Keratinocyte (primary cell): ENCODE data around the gene PRCP. TPM values are rescaled to one million over a fixed set of nuclear protein-coding genes. Genes with fewer than 3 reads are reported as not detected.
"Not testable (repeated sequence)": the region's sequence is repeated elsewhere in the genome, so short reads cannot be mapped to it uniquely, and the experiment has no call there.

Experiments
- DNase-seq: peaks from one replicate; pipeline ENCODE4 v3.0.0-alpha.2; 2011; ENCODE audit warnings: low read depth, missing footprints, low spot score
- FAIRE-seq: peaks from 2 replicates; lab custom pipeline; 2011; peaks lifted over from hg19 to GRCh38; lab: Jason Lieb, UNC
- H2AFZ ChIP-seq: 2 replicates; pipeline ENCODE4 v1.6.0; 2012; ENCODE audit warnings: low read length, control low read depth, inconsistent platforms; ENCODE audit not compliant: control insufficient read depth
- H3K27ac ChIP-seq: 2 replicates; pipeline ENCODE4 v1.5.1; 2011; ENCODE audit warnings: low read length; ENCODE audit not compliant: control insufficient read depth, insufficient read depth
- H3K27me3 ChIP-seq: 3 replicates; pipeline ENCODE4 v1.6.0; 2011; ENCODE audit warnings: low read length; ENCODE audit not compliant: control insufficient read depth, insufficient read depth; ENCODE audit errors: extremely low read depth
- H3K36me3 ChIP-seq, 2 experiments: 2 replicates in 1 of 2; 3 replicates in 1 of 2; pipeline ENCODE4 v1.5.1; 2011; ENCODE audit warnings: low read length in 2 of 2, mild to moderate bottlenecking in 1 of 2; ENCODE audit not compliant: control insufficient read depth in 2 of 2, insufficient read depth in 2 of 2; ENCODE audit errors: extremely low read depth in 1 of 2
- H3K4me1 ChIP-seq: 3 replicates; pipeline ENCODE4 v1.5.1; 2011; ENCODE audit warnings: low read length; ENCODE audit not compliant: control insufficient read depth, insufficient read depth; ENCODE audit errors: extremely low read depth
- H3K4me2 ChIP-seq: 3 replicates; pipeline ENCODE4 v1.6.0; 2011; ENCODE audit warnings: low read depth, low read length; ENCODE audit not compliant: control insufficient read depth, insufficient read depth; ENCODE audit errors: extremely low read depth
- H3K4me3 ChIP-seq, 3 experiments: fragments of 200-600 bp in 1 of 3; sonication (generic) in 1 of 3; 2 replicates in 2 of 3; 3 replicates in 1 of 3; pipeline ENCODE4 v1.5.1; 2011 to 2016; ENCODE audit warnings: low read length in 3 of 3, mild to moderate bottlenecking in 3 of 3, control low read depth in 2 of 3, inconsistent platforms in 1 of 3, low read depth in 1 of 3, mixed read lengths in 1 of 3, mixed run types in 1 of 3, moderate library complexity in 1 of 3; ENCODE audit not compliant: control insufficient read depth in 2 of 3, insufficient read depth in 2 of 3; ENCODE audit errors: extremely low read depth in 1 of 3
- H3K79me2 ChIP-seq: 2 replicates; pipeline ENCODE4 v1.6.0; 2012; ENCODE audit warnings: low read length; ENCODE audit not compliant: control insufficient read depth, insufficient read depth
- H3K9ac ChIP-seq: 3 replicates; pipeline ENCODE4 v1.6.0; 2011; ENCODE audit warnings: low read length; ENCODE audit not compliant: control insufficient read depth, insufficient read depth; ENCODE audit errors: extremely low read depth
- H3K9me1 ChIP-seq: 3 replicates; pipeline ENCODE4 v1.6.0; 2011; ENCODE audit warnings: low read length; ENCODE audit not compliant: control insufficient read depth, insufficient read depth; ENCODE audit errors: extremely low read depth
- H3K9me3 ChIP-seq: 2 replicates; pipeline ENCODE4 v1.5.1; 2012; ENCODE audit warnings: low read depth, low read length; ENCODE audit not compliant: control insufficient read depth
- H4K20me1 ChIP-seq: 3 replicates; pipeline ENCODE4 v1.6.0; 2011; ENCODE audit warnings: low read length; ENCODE audit not compliant: control insufficient read depth, insufficient read depth; ENCODE audit errors: extremely low read depth
- CTCF ChIP-seq, 3 experiments: IDR thresholded peaks in 1 of 3; conservative IDR thresholded peaks in 1 of 3; optimal IDR thresholded peaks in 1 of 3; 2 replicates in 2 of 3; 3 replicates in 1 of 3; pipeline versions ENCODE3 to v1.5.1; 2011; ENCODE audit warnings: low read length in 3 of 3, mild to moderate bottlenecking in 3 of 3, moderate library complexity in 2 of 3, control low read depth in 1 of 3, inconsistent platforms in 1 of 3; ENCODE audit not compliant: insufficient read depth in 2 of 3; ENCODE audit errors: extremely low read depth in 1 of 3
- EZH2 ChIP-seq: IDR thresholded peaks from one replicate; pipeline ENCODE4 v1.6.1; 2012; ENCODE audit warnings: inconsistent platforms, mild to moderate bottlenecking, low read length, moderate library complexity
- dilution Hi-C: fragments of 300-500 bp; cut with MboI; formaldehyde crosslinking; loops from one replicate; pipeline ENCODE4 v1.7.0; 2020; ENCODE audit warnings: low sequenced_read_pairs; ENCODE audit not compliant: extremely low pct_ligation_motif_present
- polyA plus RNA-seq, 5 experiments: library from polyadenylated mRNA; depleted of rRNA in 3 of 5; stranded (reverse) in 3 of 5; stranded (forward) in 1 of 5; unstranded in 1 of 5; fragments of >200 nt; gene quantifications; 1 replicate in 1 of 5; 2 replicates in 3 of 5; 3 replicates in 1 of 5; pipeline versions ENCODE4 v1.2.1 to v1.2.3, GENCODE V29; 2011 to 2012; ENCODE audit warnings: missing spikeins in 2 of 5, low read depth in 1 of 5, low replicate concordance in 1 of 5

The PRCP gene
- polyA plus RNA-seq, 1 donor (not counting 4 experiments of a cell fraction or from before 2014, with no cell fraction given): 43.5 TPM

DNA sequence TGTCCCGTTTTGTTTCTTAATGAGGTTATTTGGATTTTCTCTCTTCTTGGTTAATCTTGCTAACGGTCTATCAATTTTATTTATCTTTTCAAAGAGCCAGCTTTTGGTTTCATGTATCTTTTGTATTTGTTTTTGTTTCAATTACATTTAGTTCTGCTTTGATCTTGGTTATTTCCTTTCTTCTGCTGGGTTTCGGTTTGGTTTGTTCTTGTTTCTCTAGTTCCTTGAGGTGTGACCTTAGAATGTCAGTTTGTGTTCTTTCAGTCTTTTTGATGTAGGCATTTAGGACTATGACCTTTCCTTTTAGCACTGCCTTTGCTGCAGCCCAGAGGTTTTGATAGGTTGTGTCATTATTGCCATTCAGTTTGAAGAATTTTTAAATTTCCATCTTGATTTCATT is 20.0 kb upstream of the PRCP start:
- H3K27me3 ChIP-seq: not testable (repeated sequence)

DNA sequence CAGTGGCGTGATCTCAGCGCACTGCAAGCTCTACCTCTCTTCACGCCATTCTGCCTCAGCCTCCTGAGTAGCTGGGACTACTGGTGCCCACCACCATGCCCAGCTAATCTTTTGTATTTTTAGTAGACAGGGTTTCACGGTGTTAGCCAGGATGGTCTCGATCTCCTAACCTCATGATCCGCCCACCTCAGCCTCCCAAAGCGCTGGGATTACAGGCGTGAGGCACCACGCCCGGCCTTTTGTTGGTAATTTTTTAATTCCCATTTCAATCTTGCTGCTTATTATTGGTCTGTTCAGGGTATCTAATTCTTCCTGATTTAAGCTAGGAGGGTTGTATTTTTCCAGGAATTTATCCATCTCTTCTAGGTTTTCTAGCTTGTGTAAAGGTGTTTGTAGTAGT is 19.6 kb upstream of the PRCP start:
- FAIRE-seq, H3K27ac ChIP-seq, H4K20me1 ChIP-seq, H2AFZ ChIP-seq, H3K9me3 ChIP-seq, dilution Hi-C loops, DNase-seq, H3K4me1 ChIP-seq, H3K4me3 ChIP-seq, H3K9me1 ChIP-seq, H3K36me3 ChIP-seq, H3K79me2 ChIP-seq, H3K9ac ChIP-seq, H3K4me2 ChIP-seq, H3K27me3 ChIP-seq: not testable (repeated sequence)

More for the DNA sequence above, 20.0 kb upstream of the PRCP start:
- FAIRE-seq, H4K20me1 ChIP-seq, H2AFZ ChIP-seq, H3K27ac ChIP-seq, H3K9me3 ChIP-seq, H3K36me3 ChIP-seq, H3K4me2 ChIP-seq, dilution Hi-C loops, DNase-seq, H3K4me3 ChIP-seq, H3K9me1 ChIP-seq, H3K9ac ChIP-seq, H3K79me2 ChIP-seq, H3K4me1 ChIP-seq: not testable (repeated sequence)

GRCh38 chr11:82909015-82909640 is 8.9 kb upstream of the PRCP start:
- TF ChIP-seq CTCF (optimal IDR thresholded peaks at IDR 0.05 in 1 of 3, IDR thresholded peaks at IDR 0.05 in 1 of 3, conservative IDR thresholded peaks at IDR 0.05 in 1 of 3; ENCODE audit: extremely low read depth in 1 of 3, insufficient read depth in 2 of 3, low read length in 3 of 3) (no peak), EZH2 (no peak)
- H3K79me2 ChIP-seq: peaks cover 32% of the 10 kb centered on the region
- H3K9me1 ChIP-seq: no peaks in the 10 kb centered on the region
- H3K36me3 ChIP-seq: no peaks in the 10 kb centered on the region
- DNase-seq (no peak), FAIRE-seq (no peak)
- H3K27me3 ChIP-seq: no peaks in the 10 kb centered on the region
- H3K9me3 ChIP-seq: no peaks in the 10 kb centered on the region
- no peak overlapping the region for H3K9ac ChIP-seq
- H3K4me3 ChIP-seq: no peak overlapping the region
- H2AFZ ChIP-seq: no peak overlapping the region
- H3K4me2 ChIP-seq: no peak overlapping the region
- no peak overlapping the region for H3K27ac ChIP-seq
- H4K20me1 ChIP-seq: no peaks in the 10 kb centered on the region
- dilution Hi-C loops: no loop called here
- peaks cover 5% of the 10 kb centered on the region for H3K4me1 ChIP-seq
